K562 (cell line): ENCODE measurements around the gene BCL7C. TPM values are rescaled to one million over a fixed set of nuclear protein-coding genes. Genes with fewer than 3 reads are reported as not detected.

Experiments used
- AFF4 ChIP-seq: sonication (generic); formaldehyde crosslinking; IDR thresholded peaks from 2 replicates; pipeline ENCODE4 v1.8.0; 2023; ENCODE audit warnings: mild to moderate bottlenecking, missing genetic modification reagents
- ELF4 ChIP-seq: fragments of 450-650 bp; formaldehyde crosslinking; IDR thresholded peaks from 2 replicates; pipeline ENCODE4 v1.4.0; 2022; ENCODE audit warnings: missing genetic modification characterization
- MAFK ChIP-seq: IDR thresholded peaks from 2 replicates; pipeline ENCODE4 v1.6.1; 2011; ENCODE audit warnings: low read length, improper control_type of control experiment
- MAZ ChIP-seq, 2 experiments: fragments of 450-650 bp in 1 of 2; sonication (generic) in 1 of 2; formaldehyde crosslinking; IDR thresholded peaks in 1 of 2; conservative IDR thresholded peaks in 1 of 2; 2 replicates each; pipeline versions ENCODE4 v1.4.0 to v1.5.0; 2020; ENCODE audit warnings: mild to moderate bottlenecking in 1 of 2, missing genetic modification reagents in 1 of 2
- MXD1 ChIP-seq: fragments of 250-450 bp; sonication (Bioruptor Pico); IDR thresholded peaks from 2 replicates; pipeline ENCODE4 v1.8.0; 2021; ENCODE audit warnings: borderline replicate concordance, mild to moderate bottlenecking, moderate library complexity; ENCODE audit not compliant: poor library complexity, severe bottlenecking
- NR4A1 ChIP-seq, 2 experiments: fragments of 250-450 bp in 1 of 2; fragments of 450-650 bp in 1 of 2; sonication (Bioruptor Pico) in 1 of 2; IDR thresholded peaks; 2 replicates each; pipeline versions ENCODE4 v1.4.0 to v1.6.1; 2016 to 2020; ENCODE audit warnings: mild to moderate bottlenecking in 2 of 2, missing compliant biosample characterization in 1 of 2, missing genetic modification characterization in 1 of 2, moderate library complexity in 1 of 2
- ZBTB17 ChIP-seq: fragments of 450-650 bp; formaldehyde crosslinking; IDR thresholded peaks from 2 replicates; pipeline ENCODE4 v1.4.0; 2020; ENCODE audit warnings: mild to moderate bottlenecking
- ZNF408 ChIP-seq: fragments of 250-450 bp; sonication (Bioruptor Pico); IDR thresholded peaks from 2 replicates; pipeline ENCODE4 v1.4.0; 2020; ENCODE audit warnings: low read depth, mild to moderate bottlenecking, moderate library complexity
- ZNF512 ChIP-seq: IDR thresholded peaks from 2 replicates; pipeline ENCODE4 v1.6.1; 2016; ENCODE audit warnings: missing genetic modification characterization, missing compliant biosample characterization
- polyA plus RNA-seq, 8 experiments: library from polyadenylated mRNA; depleted of rRNA in 4 of 8; stranded (reverse) in 5 of 8; unstranded in 3 of 8; fragments of >200 nt; fragmentation: Nextera tagmentation in 2 of 8; fragmentation: Illumina TruSeq in 1 of 8; extraction: Ambion mirVana in 2 of 8; extraction: Trizol in 1 of 8; gene quantifications; 2 replicates each; pipeline versions ENCODE4 v1.2.1 to v1.2.3, GENCODE V29; 2011 to 2014; ENCODE audit warnings: inconsistent platforms in 1 of 8, missing spikeins in 1 of 8
- total RNA-seq, 7 experiments: library from RNA; depleted of rRNA in 6 of 7; stranded (reverse); fragments of >200 nt in 6 of 7; fragmentation: Illumina TruSeq in 2 of 7; extraction: Trizol in 2 of 7; gene quantifications; 2 replicates each; pipeline versions ENCODE4 v1.2.1 to v1.2.3, GENCODE V29; 2011 to 2021; ENCODE audit warnings: low replicate concordance in 1 of 7
- TF ChIP-seq, protein P1 (sequence below): sonication (generic); formaldehyde crosslinking; IDR thresholded peaks from 2 replicates; pipeline ENCODE4 v1.8.0; 2022; ENCODE audit warnings: mild to moderate bottlenecking, missing genetic modification reagents
- TF ChIP-seq, protein P2 (sequence below): fragments of 200-800 bp; sonication (Bioruptor generic); IDR thresholded peaks from 2 replicates; pipeline ENCODE4 v1.6.1; 2017; ENCODE audit warnings: missing genetic modification characterization, missing compliant biosample characterization
- TF ChIP-seq, protein P3 (sequence below), 3 experiments: fragments of 200-800 bp in 1 of 3; fragments of 250-450 bp in 1 of 3; fragments of 450-650 bp in 1 of 3; sonication (Bioruptor Pico) in 1 of 3; sonication (Bioruptor generic) in 1 of 3; formaldehyde crosslinking in 1 of 3; IDR thresholded peaks; 2 replicates each; pipeline versions ENCODE4 v1.6.1 to v1.8.0; 2016 to 2022; ENCODE audit warnings: mild to moderate bottlenecking in 2 of 3, missing genetic modification characterization in 2 of 3, missing compliant biosample characterization in 1 of 3, moderate library complexity in 1 of 3

The BCL7C gene
- total and polyA plus RNA-seq, 9 of the 15 experiments (the other 6 are each of a cell fraction or from before 2014, with no cell fraction given): 1.7 to 85.8 (median 19.6) TPM

DNA sequence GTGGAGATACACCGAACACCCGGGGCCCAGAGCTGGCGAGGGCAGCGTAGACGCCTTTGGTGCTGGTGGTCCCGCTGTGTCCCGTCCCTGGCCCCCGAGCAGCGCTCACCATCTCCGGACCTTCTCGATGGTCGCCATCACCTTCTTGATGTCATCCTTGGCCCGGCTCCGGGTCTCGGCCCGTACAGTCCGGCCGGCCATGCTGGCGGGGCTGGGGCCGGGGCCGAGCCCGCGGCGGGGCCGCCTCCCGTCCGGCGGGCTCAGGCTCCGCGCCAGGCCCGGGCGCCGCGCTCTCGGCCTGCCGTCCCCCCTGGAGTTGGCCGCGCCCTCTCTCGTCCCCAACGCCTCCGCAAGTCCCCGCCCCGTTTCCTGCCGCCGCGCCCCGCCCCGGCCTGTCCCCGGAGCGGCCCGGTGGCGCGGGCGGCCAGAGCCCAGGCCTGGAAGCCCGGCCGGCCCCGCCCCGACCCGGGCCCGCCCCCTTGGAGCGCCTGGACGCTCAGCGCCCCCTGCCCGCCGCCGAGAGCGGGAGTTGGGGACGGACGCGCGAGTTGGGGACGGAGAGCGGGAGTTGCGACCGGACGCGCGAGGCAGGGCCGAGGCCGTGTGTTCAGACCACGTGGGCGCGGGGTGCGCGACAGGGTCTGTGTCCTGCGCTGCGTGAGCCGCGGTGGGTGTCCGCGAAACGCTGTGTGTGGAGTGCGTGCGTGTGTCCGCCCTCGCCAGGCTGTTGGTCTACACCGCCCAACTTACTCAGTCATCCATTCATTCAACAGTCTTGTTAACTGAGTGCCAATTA, at the start of gene BCL7C (continued):
- TF ChIP-seq AFF4 (peak; percentile 98), NR4A1 (CRISPR knock-in tag; IDR thresholded peaks at IDR 0.05) (peak; percentile 88; the same call in 1 of the 2 replicates), NR4A1 (tag; IDR thresholded peaks at IDR 0.05) (peak; percentile 74), MXD1 (CRISPR knock-in tag) (peak; percentile 79), ELF4 (CRISPR knock-in tag) (0 out of 2 replicates have a peak, but pooled peaks have one; percentile 12), MAFK (no peak), ZBTB17 (CRISPR knock-in tag) (peak; percentile 60; the same call in 1 of the 2 replicates), ZNF512 (tag) (no peak), MAZ (CRISPR knock-in tag; conservative IDR thresholded peaks at IDR 0.05 in 1 of 2, IDR thresholded peaks at IDR 0.05 in 1 of 2) (peak; percentile 77 to 82), ZNF408 (CRISPR knock-in tag) (no peak)
- TF ChIP-seq, protein P1, sequence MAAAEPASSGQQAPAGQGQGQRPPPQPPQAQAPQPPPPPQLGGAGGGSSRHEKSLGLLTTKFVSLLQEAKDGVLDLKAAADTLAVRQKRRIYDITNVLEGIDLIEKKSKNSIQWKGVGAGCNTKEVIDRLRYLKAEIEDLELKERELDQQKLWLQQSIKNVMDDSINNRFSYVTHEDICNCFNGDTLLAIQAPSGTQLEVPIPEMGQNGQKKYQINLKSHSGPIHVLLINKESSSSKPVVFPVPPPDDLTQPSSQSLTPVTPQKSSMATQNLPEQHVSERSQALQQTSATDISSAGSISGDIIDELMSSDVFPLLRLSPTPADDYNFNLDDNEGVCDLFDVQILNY (CRISPR knock-in tag): peak; percentile 99
- TF ChIP-seq, protein P2, sequence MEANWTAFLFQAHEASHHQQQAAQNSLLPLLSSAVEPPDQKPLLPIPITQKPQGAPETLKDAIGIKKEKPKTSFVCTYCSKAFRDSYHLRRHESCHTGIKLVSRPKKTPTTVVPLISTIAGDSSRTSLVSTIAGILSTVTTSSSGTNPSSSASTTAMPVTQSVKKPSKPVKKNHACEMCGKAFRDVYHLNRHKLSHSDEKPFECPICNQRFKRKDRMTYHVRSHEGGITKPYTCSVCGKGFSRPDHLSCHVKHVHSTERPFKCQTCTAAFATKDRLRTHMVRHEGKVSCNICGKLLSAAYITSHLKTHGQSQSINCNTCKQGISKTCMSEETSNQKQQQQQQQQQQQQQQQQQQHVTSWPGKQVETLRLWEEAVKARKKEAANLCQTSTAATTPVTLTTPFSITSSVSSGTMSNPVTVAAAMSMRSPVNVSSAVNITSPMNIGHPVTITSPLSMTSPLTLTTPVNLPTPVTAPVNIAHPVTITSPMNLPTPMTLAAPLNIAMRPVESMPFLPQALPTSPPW (CRISPR knock-in tag): peak; percentile 89
- TF ChIP-seq, protein P3, sequence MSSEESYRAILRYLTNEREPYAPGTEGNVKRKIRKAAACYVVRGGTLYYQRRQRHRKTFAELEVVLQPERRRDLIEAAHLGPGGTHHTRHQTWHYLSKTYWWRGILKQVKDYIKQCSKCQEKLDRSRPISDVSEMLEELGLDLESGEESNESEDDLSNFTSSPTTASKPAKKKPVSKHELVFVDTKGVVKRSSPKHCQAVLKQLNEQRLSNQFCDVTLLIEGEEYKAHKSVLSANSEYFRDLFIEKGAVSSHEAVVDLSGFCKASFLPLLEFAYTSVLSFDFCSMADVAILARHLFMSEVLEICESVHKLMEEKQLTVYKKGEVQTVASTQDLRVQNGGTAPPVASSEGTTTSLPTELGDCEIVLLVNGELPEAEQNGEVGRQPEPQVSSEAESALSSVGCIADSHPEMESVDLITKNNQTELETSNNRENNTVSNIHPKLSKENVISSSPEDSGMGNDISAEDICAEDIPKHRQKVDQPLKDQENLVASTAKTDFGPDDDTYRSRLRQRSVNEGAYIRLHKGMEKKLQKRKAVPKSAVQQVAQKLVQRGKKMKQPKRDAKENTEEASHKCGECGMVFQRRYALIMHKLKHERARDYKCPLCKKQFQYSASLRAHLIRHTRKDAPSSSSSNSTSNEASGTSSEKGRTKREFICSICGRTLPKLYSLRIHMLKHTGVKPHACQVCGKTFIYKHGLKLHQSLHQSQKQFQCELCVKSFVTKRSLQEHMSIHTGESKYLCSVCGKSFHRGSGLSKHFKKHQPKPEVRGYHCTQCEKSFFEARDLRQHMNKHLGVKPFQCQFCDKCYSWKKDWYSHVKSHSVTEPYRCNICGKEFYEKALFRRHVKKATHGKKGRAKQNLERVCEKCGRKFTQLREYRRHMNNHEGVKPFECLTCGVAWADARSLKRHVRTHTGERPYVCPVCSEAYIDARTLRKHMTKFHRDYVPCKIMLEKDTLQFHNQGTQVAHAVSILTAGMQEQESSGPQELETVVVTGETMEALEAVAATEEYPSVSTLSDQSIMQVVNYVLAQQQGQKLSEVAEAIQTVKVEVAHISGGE (CRISPR knock-in tag; IDR thresholded peaks at IDR 0.05): peak in 1 of 3 experiments; percentile 76; a peak in 2 of 6 replicates
